ENCODE measurements around the gene A1BG.

DNA sequence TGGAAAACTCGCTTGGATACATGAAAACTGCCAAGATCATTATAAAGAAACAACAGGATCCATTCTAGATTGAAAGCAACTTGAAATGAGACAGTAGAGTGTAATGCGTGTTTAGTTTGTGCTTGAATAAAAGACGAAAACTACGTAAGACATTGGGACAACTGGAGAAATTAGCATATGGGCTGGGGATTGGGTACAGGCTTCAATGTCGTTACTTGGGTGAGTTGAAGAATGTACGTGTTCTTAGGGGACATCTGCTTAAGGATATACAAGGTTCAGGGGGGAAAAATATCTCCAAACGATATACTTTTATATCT lies 48.6 kb downstream of the A1BG start:
- TF ChIP-seq POLR2AphosphoS5 (IDR thresholded peaks at IDR 0.05; ENCODE audit: low read depth, low read length) = no peak
- TF ChIP-seq POLR2A (IDR thresholded peaks at IDR 0.05; ENCODE audit: low read depth, low read length) = no peak
- no peak for TF ChIP-seq TAF1 (IDR thresholded peaks at IDR 0.05; ENCODE audit: low read depth, low read length)
- no peak for TF ChIP-seq SPI1 (IDR thresholded peaks at IDR 0.05; ENCODE audit: low read depth, low read length)
- no peak for TF ChIP-seq PAX5 (IDR thresholded peaks at IDR 0.05; ENCODE audit: insufficient read depth, low read length, severe bottlenecking)
